Transverse colon (tissue), 4 donors: ENCODE data around the gene ERCC6L2. TPM values are rescaled to one million over a fixed set of nuclear protein-coding genes. Genes with fewer than 3 reads are reported as not detected.

Experiments used
- DNase-seq: peaks from one replicate; pipeline ENCODE4 v3.0.0-alpha.2; 2019
- H3K27ac ChIP-seq, 4 donors: fragments of 200-600 bp; sonication (generic); 2 replicates each; pipeline ENCODE4 v1.5.1; 2016 to 2018; ENCODE audit warnings: inconsistent platforms in 4 of 4
- H3K27me3 ChIP-seq: fragments of 200-600 bp; sonication (generic); 2 replicates; pipeline ENCODE4 v1.5.1; 2017; ENCODE audit warnings: inconsistent platforms
- H3K36me3 ChIP-seq, 4 donors: fragments of 200-600 bp; sonication (generic); 2 replicates each; pipeline ENCODE4 v1.5.1; 2017 to 2019; ENCODE audit warnings: inconsistent platforms in 4 of 4
- H3K4me1 ChIP-seq, 4 donors: fragments of 200-600 bp; sonication (generic); 2 replicates each; pipeline ENCODE4 v1.5.1; 2017 to 2020; ENCODE audit warnings: inconsistent platforms in 4 of 4
- H3K4me3 ChIP-seq, 4 donors: fragments of 200-600 bp; sonication (generic); 1 replicate in 1 of 4; 2 replicates in 3 of 4; pipeline versions ENCODE4 v1.5.1 to v1.6.1; 2017 to 2019; ENCODE audit warnings: inconsistent platforms in 4 of 4
- H3K9me3 ChIP-seq, 2 donors: fragments of 200-600 bp; sonication (generic); 2 replicates each; pipeline ENCODE4 v1.5.1; 2017 to 2019; ENCODE audit warnings: inconsistent platforms in 2 of 2
- EP300 ChIP-seq: sonication (generic); formaldehyde crosslinking; IDR thresholded peaks from one replicate; pipeline ENCODE4 v1.6.1; 2017; ENCODE audit warnings: antibody characterized with exemption, low read depth
- POLR2A ChIP-seq: fragments of 450-650 bp; IDR thresholded peaks from one replicate; pipeline ENCODE4 v1.6.1; 2016; ENCODE audit warnings: antibody characterized with exemption, mild to moderate bottlenecking, moderate library complexity
- POLR2AphosphoS5 ChIP-seq, 3 donors: sonication (generic); formaldehyde crosslinking; IDR thresholded peaks; one replicate each; pipeline ENCODE4 v1.6.1; 2016; ENCODE audit warnings: antibody characterized with exemption in 3 of 3
- WGBS, 2 donors: methylation state at CpG; one replicate each; pipeline ENCODE4 v1.1.5; 2018; ENCODE audit warnings: low coverage in 1 of 2; 5-methylcytosine and 5-hydroxymethylcytosine counted together
- in situ Hi-C, 4 donors: fragments of 200-750 bp; cut with MboI; loops; one replicate each; pipeline versions ENCODE4 v1.15.0 to v1.15.1; 2017; ENCODE audit warnings: low sequenced_read_pairs in 3 of 4, low pct_ligation_motif_present in 1 of 4, low pct_unique_long_range_greater_than_20kb in 1 of 4
- intact Hi-C: fragments of 100-400 bp; cut with DNase I; formaldehyde crosslinking; loops from one replicate; pipeline ENCODE4 v1.15.1; 2023; ENCODE audit warnings: low total_unique reads
- total RNA-seq, 4 donors: library from RNA; depleted of rRNA; stranded (reverse); fragments of >200 nt; gene quantifications; one replicate each; pipeline ENCODE4 v1.1.0, GENCODE V29; 2016
- TF ChIP-seq, protein P1 (sequence below), 5 experiments: fragments of 200-600 bp in 3 of 5; fragments of 450-650 bp in 2 of 5; sonication (generic) in 3 of 5; IDR thresholded peaks; 1 replicate in 2 of 5; 2 replicates in 3 of 5; pipeline ENCODE4 v1.5.1; 2016 to 2017; ENCODE audit warnings: antibody characterized with exemption in 5 of 5, inconsistent platforms in 3 of 5, mild to moderate bottlenecking in 2 of 5, moderate library complexity in 1 of 5

The ERCC6L2 gene
- total RNA-seq, 4 donors from 2014 or later = 62.7 to 84.6 (median 77.3) TPM

DNA sequence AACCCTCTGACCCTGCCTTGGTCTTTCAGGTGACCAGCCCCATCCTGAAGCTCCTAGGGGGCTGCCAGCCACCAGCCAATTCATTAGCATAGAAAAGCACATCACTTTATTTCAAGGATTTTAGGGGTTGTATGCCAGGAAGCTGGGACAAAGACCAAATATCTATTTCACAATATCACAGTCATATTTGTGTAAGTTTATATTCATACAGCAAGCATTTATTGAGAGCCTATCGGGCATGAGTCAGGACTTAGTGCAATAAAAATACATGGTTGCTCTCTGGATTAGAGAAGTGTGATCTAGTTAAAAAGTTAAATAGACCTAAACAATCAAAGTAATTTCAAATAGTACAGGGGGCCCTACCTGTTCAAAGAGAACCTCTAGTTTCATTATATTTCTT, 113.8 kb downstream of the ERCC6L2 start:
- TF ChIP-seq EP300 (no peak), POLR2A (no peak), POLR2AphosphoS5 (IDR thresholded peaks at IDR 0.05) (no peak)
- TF ChIP-seq, protein P1, sequence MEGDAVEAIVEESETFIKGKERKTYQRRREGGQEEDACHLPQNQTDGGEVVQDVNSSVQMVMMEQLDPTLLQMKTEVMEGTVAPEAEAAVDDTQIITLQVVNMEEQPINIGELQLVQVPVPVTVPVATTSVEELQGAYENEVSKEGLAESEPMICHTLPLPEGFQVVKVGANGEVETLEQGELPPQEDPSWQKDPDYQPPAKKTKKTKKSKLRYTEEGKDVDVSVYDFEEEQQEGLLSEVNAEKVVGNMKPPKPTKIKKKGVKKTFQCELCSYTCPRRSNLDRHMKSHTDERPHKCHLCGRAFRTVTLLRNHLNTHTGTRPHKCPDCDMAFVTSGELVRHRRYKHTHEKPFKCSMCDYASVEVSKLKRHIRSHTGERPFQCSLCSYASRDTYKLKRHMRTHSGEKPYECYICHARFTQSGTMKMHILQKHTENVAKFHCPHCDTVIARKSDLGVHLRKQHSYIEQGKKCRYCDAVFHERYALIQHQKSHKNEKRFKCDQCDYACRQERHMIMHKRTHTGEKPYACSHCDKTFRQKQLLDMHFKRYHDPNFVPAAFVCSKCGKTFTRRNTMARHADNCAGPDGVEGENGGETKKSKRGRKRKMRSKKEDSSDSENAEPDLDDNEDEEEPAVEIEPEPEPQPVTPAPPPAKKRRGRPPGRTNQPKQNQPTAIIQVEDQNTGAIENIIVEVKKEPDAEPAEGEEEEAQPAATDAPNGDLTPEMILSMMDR (IDR thresholded peaks at IDR 0.05) = no peak
- Histone ChIP-seq H3K36me3 (peaks cover 0 to 6% (median 0%) of the 10 kb centered on the region in 4 donors), H3K4me3 (no peak overlapping the region), H3K4me1 (no peaks in the 10 kb centered on the region), H3K9me3 (no peaks in the 10 kb centered on the region), H3K27me3 (no peaks in the 10 kb centered on the region), H3K27ac (no peak overlapping the region)
- in situ Hi-C loops (no loop called here), intact Hi-C loops (no loop called here)
- 73 to 80% methylated on average over 1 of the region's 1 CpG for WGBS, 2 donors
- DNase-seq = no peak

DNA sequence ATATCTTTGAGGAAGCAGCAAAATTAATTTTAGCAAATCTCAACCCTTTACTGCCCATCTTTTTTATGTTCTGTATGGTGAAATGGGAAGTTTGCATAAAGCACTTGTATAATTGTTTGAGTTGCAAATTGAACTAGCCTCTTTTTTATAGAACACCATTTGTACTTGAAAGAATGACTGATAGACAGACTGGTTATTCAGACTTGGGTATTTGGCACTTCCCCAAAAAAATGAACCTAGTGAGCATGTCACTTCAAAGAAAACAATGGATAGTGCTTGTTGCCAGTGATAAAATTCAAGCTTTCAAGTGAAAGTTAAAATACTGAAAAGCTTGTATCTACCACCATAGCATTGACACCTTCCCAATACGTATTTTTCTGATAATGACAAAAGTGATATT, 115.8 kb downstream of the ERCC6L2 start:
- Histone ChIP-seq H3K27me3 (no peaks in the 10 kb centered on the region), H3K27ac (no peak overlapping the region), H3K4me3 (no peak overlapping the region), H3K36me3 (no peaks in the 10 kb centered on the region), H3K9me3 (no peaks in the 10 kb centered on the region), H3K4me1 (no peaks in the 10 kb centered on the region)
- TF ChIP-seq POLR2A = no peak
- no peak for TF ChIP-seq POLR2AphosphoS5 (IDR thresholded peaks at IDR 0.05)
- no peak for TF ChIP-seq EP300
- TF ChIP-seq, protein P1 (IDR thresholded peaks at IDR 0.05) = no peak
- intact Hi-C loops (no loop called here), in situ Hi-C loops (no loop called here)
- 89 to 94% methylated on average over 1 of the region's 1 CpG for WGBS, 2 donors
- DNase-seq = no peak

DNA sequence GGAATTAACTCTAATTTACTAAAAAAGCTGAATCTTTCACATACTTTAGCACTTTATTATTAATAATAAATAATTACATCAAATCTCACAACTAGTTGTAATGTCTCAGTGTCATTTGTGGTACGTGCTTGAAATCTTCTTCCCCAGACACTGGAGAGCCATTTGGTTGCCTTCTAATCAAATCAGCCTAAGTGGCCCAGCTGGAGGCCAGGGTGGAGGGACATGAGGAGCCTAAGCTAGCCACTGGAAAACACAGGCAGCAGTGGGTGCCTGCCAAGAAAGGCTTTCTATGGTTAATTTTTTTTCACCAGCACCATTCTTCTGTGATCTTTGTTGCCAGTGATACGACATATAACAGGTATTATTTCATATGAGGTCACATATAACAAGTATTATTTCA, 117.0 kb downstream of the ERCC6L2 start:
- intact Hi-C loops = no loop called here
- H3K27me3 ChIP-seq = no peaks in the 10 kb centered on the region
- DNase-seq = no peak
- in situ Hi-C loops = no loop called here
- H3K4me1 ChIP-seq = no peaks in the 10 kb centered on the region
- no peaks in the 10 kb centered on the region for H3K36me3 ChIP-seq
- no peaks in the 10 kb centered on the region for H3K9me3 ChIP-seq
- TF ChIP-seq POLR2A (no peak), EP300 (no peak), POLR2AphosphoS5 (IDR thresholded peaks at IDR 0.05) (no peak)
- TF ChIP-seq, protein P1 (IDR thresholded peaks at IDR 0.05) = no peak
- no peak overlapping the region for H3K4me3 ChIP-seq
- H3K27ac ChIP-seq = no peak overlapping the region
- 95 to 98% methylated on average over 2 of the region's 2 CpGs for WGBS, 2 donors

DNA sequence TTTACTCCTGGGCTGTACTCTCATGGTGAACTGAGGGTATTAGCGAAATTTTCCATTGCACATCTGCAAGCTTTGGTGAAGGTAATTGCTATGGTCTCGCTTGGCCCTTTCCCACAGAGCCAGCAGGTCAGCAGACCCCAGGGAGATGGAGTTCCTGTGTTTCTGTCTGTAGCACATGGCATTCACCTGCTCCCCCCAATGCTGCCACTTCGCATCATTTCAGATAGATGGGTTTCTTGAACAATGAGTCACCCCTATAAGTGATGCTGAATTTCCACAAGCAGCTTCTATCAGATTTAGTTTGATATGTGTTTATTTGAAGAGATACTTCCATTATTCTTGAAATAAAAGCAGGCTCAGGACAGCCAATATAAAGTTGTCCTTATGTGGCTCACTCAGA, 117.8 kb downstream of the ERCC6L2 start:
- Histone ChIP-seq H3K27ac (no peak overlapping the region), H3K4me1 (no peaks in the 10 kb centered on the region), H3K4me3 (no peak overlapping the region), H3K36me3 (no peaks in the 10 kb centered on the region), H3K9me3 (no peaks in the 10 kb centered on the region), H3K27me3 (no peaks in the 10 kb centered on the region)
- TF ChIP-seq POLR2AphosphoS5 (IDR thresholded peaks at IDR 0.05) = no peak
- no peak for TF ChIP-seq EP300
- TF ChIP-seq, protein P1 (IDR thresholded peaks at IDR 0.05) = no peak
- TF ChIP-seq POLR2A = no peak
- DNase-seq = no peak
- WGBS, 2 donors = 94 to 100% methylated on average over 1 to 3 of the region's 3 CpGs
- in situ Hi-C loops = no loop called here
- intact Hi-C loops = no loop called here
